HepG2 (cell line): ENCODE data around the gene UTRN. TPM values are rescaled to one million over a fixed set of nuclear protein-coding genes. Genes with fewer than 3 reads are reported as not detected.

Source experiments
- CBFB ChIP-seq: sonication (generic); formaldehyde crosslinking; IDR thresholded peaks from 2 replicates; pipeline ENCODE4 v1.4.0; 2020; ENCODE audit warnings: missing genetic modification reagents
- CEBPZ ChIP-seq: IDR thresholded peaks from 2 replicates; pipeline ENCODE4 v1.6.1; 2012; ENCODE audit warnings: low read length, improper control_type of control experiment
- FOXK2 ChIP-seq: fragments of 450-650 bp; IDR thresholded peaks from 2 replicates; pipeline ENCODE4 v1.6.1; 2016
- GABPB1 ChIP-seq: IDR thresholded peaks from 2 replicates; pipeline ENCODE4 v1.6.1; 2016; ENCODE audit warnings: mild to moderate bottlenecking, missing genetic modification reagents, moderate library complexity, missing compliant biosample characterization
- GATA4 ChIP-seq: sonication (generic); IDR thresholded peaks from 2 replicates; pipeline ENCODE4 v1.6.1; 2016; ENCODE audit warnings: antibody characterized with exemption, low read depth, borderline replicate concordance
- HIC2 ChIP-seq: sonication (generic); formaldehyde crosslinking; IDR thresholded peaks from 2 replicates; pipeline ENCODE4 v1.9.0; 2022; ENCODE audit warnings: low read depth, missing genetic modification reagents
- MAFF ChIP-seq: IDR thresholded peaks from 2 replicates; pipeline ENCODE4 v1.6.1; 2011; ENCODE audit warnings: low read depth, low read length, improper control_type of control experiment
- MEIS2 ChIP-seq: sonication (generic); formaldehyde crosslinking; IDR thresholded peaks from 2 replicates; pipeline ENCODE4 v1.9.0; 2021; ENCODE audit warnings: mild to moderate bottlenecking, missing genetic modification reagents
- MTF2 ChIP-seq: sonication (generic); formaldehyde crosslinking; IDR thresholded peaks from 2 replicates; pipeline ENCODE4 v1.5.0; 2020; ENCODE audit warnings: missing genetic modification reagents, borderline replicate concordance
- NAIF1 ChIP-seq: sonication (generic); formaldehyde crosslinking; IDR thresholded peaks from 2 replicates; pipeline ENCODE4 v1.5.0; 2020; ENCODE audit warnings: mild to moderate bottlenecking, missing genetic modification reagents, borderline replicate concordance
- PCBP1 ChIP-seq: fragments of 200-400 bp; formaldehyde crosslinking; IDR thresholded peaks from 2 replicates; pipeline ENCODE4 v1.6.1; 2017; ENCODE audit warnings: mild to moderate bottlenecking, low read depth, low read length, borderline replicate concordance
- SETDB1 ChIP-seq: sonication (generic); formaldehyde crosslinking; IDR thresholded peaks from 2 replicates; pipeline ENCODE4 v1.5.1; 2020; ENCODE audit warnings: missing genetic modification reagents, mild to moderate bottlenecking, borderline replicate concordance
- SNRNP70 ChIP-seq: fragments of 200-400 bp; formaldehyde crosslinking; IDR thresholded peaks from 2 replicates; pipeline ENCODE4 v1.6.1; 2017; ENCODE audit warnings: mild to moderate bottlenecking, low read depth, low read length, moderate library complexity
- U2AF1 ChIP-seq: fragments of 200-400 bp; formaldehyde crosslinking; optimal IDR thresholded peaks from 2 replicates; pipeline ENCODE3; 2017; ENCODE audit warnings: mild to moderate bottlenecking, low read depth, low read length
- ZBTB3 ChIP-seq: sonication (generic); formaldehyde crosslinking; IDR thresholded peaks from 2 replicates; pipeline ENCODE4 v1.4.0; 2020; ENCODE audit warnings: low read depth, mild to moderate bottlenecking, moderate library complexity, missing genetic modification reagents, borderline replicate concordance
- ZBTB39 ChIP-seq: sonication (generic); formaldehyde crosslinking; IDR thresholded peaks from 2 replicates; pipeline ENCODE4 v1.5.0; 2020; ENCODE audit warnings: missing genetic modification reagents
- ZFP62 ChIP-seq: sonication (generic); formaldehyde crosslinking; IDR thresholded peaks from 2 replicates; pipeline ENCODE4 v1.4.0; 2020; ENCODE audit warnings: missing genetic modification reagents
- ZNF20 ChIP-seq: sonication (generic); formaldehyde crosslinking; IDR thresholded peaks from 2 replicates; pipeline ENCODE4 v1.4.0; 2020; ENCODE audit warnings: mild to moderate bottlenecking, moderate library complexity, missing genetic modification reagents
- ZNF281 ChIP-seq: sonication (generic); formaldehyde crosslinking; IDR thresholded peaks from 2 replicates; pipeline ENCODE4 v1.4.0; 2020; ENCODE audit warnings: missing genetic modification reagents, borderline replicate concordance
- polyA plus RNA-seq, 8 experiments: library from polyadenylated mRNA; depleted of rRNA in 3 of 8; stranded (reverse) in 7 of 8; unstranded in 1 of 8; fragments of >200 nt; fragmentation: Illumina TruSeq in 4 of 8; extraction: Trizol in 4 of 8; gene quantifications; 2 replicates each; pipeline versions ENCODE4 v1.2.1 to v1.2.3, GENCODE V29; 2011 to 2016; ENCODE audit warnings: low read depth in 4 of 8, missing spikeins in 1 of 8, mixed read lengths in 1 of 8; ENCODE audit not compliant: insufficient read depth in 1 of 8
- total RNA-seq, 5 experiments: library from RNA; depleted of rRNA; stranded (reverse); fragments of >200 nt; fragmentation: Illumina TruSeq; extraction: Trizol; gene quantifications; 2 replicates each; pipeline ENCODE4 v1.2.3, GENCODE V29; 2016; ENCODE audit warnings: low read depth in 1 of 5

UTRN gene
- total and polyA plus RNA-seq, 2 of the 13 experiments (the other 11 are each of a cell fraction or from before 2014, with no cell fraction given) = 102 to 116 TPM

- peak; percentile 76 for TF ChIP-seq CBFB (CRISPR knock-in tag)
- peak; percentile 35; the same call in 1 of the 2 replicates for TF ChIP-seq NAIF1 (CRISPR knock-in tag)
- TF ChIP-seq ZNF20 (CRISPR knock-in tag) = no peak
- TF ChIP-seq U2AF1 = no peak
- TF ChIP-seq MTF2 (CRISPR knock-in tag) = no peak
- TF ChIP-seq GATA4 = peak; percentile 41; the same call in 1 of the 2 replicates
- TF ChIP-seq MAFF = no peak
- no peak for TF ChIP-seq PCBP1
- no peak for TF ChIP-seq SETDB1
- TF ChIP-seq ZNF281 (CRISPR knock-in tag) = 0 out of 2 replicates have a peak, but pooled peaks have one; percentile 43
- TF ChIP-seq HIC2 (CRISPR knock-in tag) = no peak
- no peak for TF ChIP-seq SNRNP70
- TF ChIP-seq ZBTB39 (CRISPR knock-in tag) = no peak
- TF ChIP-seq MEIS2 (CRISPR knock-in tag) = peak; percentile 97
- TF ChIP-seq ZFP62 (CRISPR knock-in tag) = no peak
- TF ChIP-seq CEBPZ = no peak
- TF ChIP-seq FOXK2 = no peak
- TF ChIP-seq ZBTB3 (CRISPR knock-in tag) = no peak; the same call in 1 of the 2 replicates
- peak; percentile 86 for TF ChIP-seq GABPB1 (CRISPR knock-in tag)
Measured at GRCh38 chr6:144284783-144285547, at the start of gene UTRN (continued).
